SKM-1 treated with dmso at 0.1 percent for 144 hours (cell line): ENCODE data around the gene PELI1.
"Not testable (repeated sequence)": the region's sequence is repeated elsewhere in the genome, so short reads cannot be mapped to it uniquely, and the experiment has no call there.

Source experiments
- DNase-seq: peaks from one replicate; lab custom pipeline; 2025; ENCODE audit not compliant: unreplicated experiment; lab: John Stamatoyannopoulos, UW

The PELI1 gene

GRCh38 chr2:64092502-64092901 is 51.7 kb downstream of the PELI1 start:
- no peak for DNase-seq

- no peak for DNase-seq
Observed at GRCh38 chr2:64090264-64090663, 54.0 kb downstream of the PELI1 start.

GRCh38 chr2:64086347-64087082 is 57.7 kb downstream of the PELI1 start:
- no peak for DNase-seq

GRCh38 chr2:64085936-64086335 is 58.3 kb downstream of the PELI1 start:
- DNase-seq: no peak

GRCh38 chr2:64081046-64081445 is 63.2 kb downstream of the PELI1 start:
- no peak for DNase-seq

GRCh38 chr2:64080179-64080578 is 64.0 kb downstream of the PELI1 start:
- DNase-seq: no peak

GRCh38 chr2:64079688-64080087 is 64.5 kb downstream of the PELI1 start:
- DNase-seq: not testable (repeated sequence)

- DNase-seq: not testable (repeated sequence)
Observed at GRCh38 chr2:64076828-64077227, 67.4 kb downstream of the PELI1 start.

- not testable (repeated sequence) for DNase-seq
Observed at GRCh38 chr2:64074616-64075015, 69.6 kb downstream of the PELI1 start.

- DNase-seq: no peak
Observed at GRCh38 chr2:64067326-64067725, 76.9 kb downstream of the PELI1 start.

- DNase-seq: no peak
Observed at GRCh38 chr2:64065516-64065915, 78.7 kb downstream of the PELI1 start.

- DNase-seq: no peak
Observed at GRCh38 chr2:64063924-64064331, 80.3 kb downstream of the PELI1 start.

- no peak for DNase-seq
Observed at GRCh38 chr2:64063454-64063853, 80.8 kb downstream of the PELI1 start.

- no peak for DNase-seq
Observed at GRCh38 chr2:64062840-64063239, 81.4 kb downstream of the PELI1 start.

GRCh38 chr2:64059270-64059669 is 85.0 kb downstream of the PELI1 start:
- DNase-seq: no peak

- no peak for DNase-seq
Observed at GRCh38 chr2:64056021-64056420, 88.2 kb downstream of the PELI1 start.

GRCh38 chr2:64054161-64054915 is 89.9 kb downstream of the PELI1 start:
- DNase-seq: no peak

- DNase-seq: peak; percentile 14
Observed at GRCh38 chr2:64052463-64053241, 91.6 kb downstream of the PELI1 start.

GRCh38 chr2:64049633-64050220 is 94.5 kb downstream of the PELI1 start:
- DNase-seq: peak; percentile 47

- no peak for DNase-seq
Observed at GRCh38 chr2:64045938-64046337, 98.3 kb downstream of the PELI1 start.
